Stimulated activated CD8-positive, alpha-beta memory T cell treated with anti-CD3 and anti-CD28 coated beads, Interleukin-7, amount 100 ng/mL, for 48 hours (primary cell): Measurements from ENCODE around the gene AK9.
A peak's percentile ranks its signal among the peaks of the same experiment; 100 is the strongest.
"Not testable (repeated sequence)": the region's sequence is repeated elsewhere in the genome, so short reads cannot be mapped to it uniquely, and the experiment has no call there.

ENCODE experiments used
- DNase-seq, 2 donors: peaks; one replicate each; pipeline ENCODE4 v3.0.0-alpha.2; 2020; ENCODE audit warnings: low read depth in 1 of 2; ENCODE audit errors: extremely low read depth in 1 of 2

Gene AK9

DNA sequence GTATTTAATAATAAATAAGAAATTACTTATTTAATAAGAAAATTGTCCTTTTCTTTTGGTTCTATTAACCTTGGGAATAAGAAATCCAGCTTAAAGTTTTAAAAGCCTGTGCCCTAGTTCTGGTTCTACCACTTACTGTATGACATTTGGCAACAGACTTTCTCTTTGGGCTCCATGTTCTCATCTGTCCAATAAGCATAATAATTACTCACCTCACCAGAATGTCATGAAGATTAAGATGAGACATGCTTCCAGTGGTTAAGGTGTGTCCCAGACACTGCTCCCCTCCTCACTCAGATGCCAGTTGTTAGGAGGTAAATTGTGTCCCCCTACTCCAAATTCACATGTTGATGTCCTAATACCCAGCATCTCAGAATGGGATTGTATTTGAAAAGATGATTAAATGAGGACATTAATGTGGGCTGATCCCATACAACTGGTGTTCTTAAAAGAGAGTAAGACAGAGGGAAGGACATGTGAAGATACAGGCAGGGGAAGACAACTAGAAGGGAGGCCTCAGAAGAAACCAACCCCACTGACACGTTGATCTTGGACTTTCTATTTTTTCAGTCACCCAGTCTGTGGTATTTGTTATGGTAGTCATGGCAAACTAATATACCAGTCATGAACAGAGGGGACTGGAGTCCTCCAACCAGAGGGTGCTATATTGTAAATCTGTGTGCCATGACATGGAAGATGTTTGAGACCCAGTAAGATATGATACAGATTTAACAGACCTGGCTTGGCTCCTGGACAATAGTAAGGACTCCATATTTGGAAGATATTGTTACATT lies 229.1 kb downstream of the AK9 start:
- DNase-seq: no peak

DNA sequence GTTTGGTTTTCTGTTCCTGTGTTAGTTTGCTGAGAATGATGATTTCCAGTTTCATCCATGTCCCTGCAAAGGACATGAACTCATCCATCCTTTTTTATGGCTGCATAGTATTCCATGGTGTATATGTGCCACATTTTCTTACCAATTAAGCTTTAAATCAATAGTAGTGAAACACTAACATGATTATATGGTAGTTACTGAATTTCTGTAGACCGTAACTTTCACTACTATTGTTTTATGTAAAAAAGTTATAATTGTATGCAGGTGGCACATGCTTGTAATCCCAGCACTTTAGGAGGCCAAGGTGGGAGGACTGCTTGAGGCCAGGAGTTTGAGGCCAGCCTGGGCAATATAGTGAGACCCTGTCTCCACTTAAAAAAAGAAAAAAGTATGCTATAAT lies 229.8 kb downstream of the AK9 start:
- DNase-seq: not testable (repeated sequence)

DNA sequence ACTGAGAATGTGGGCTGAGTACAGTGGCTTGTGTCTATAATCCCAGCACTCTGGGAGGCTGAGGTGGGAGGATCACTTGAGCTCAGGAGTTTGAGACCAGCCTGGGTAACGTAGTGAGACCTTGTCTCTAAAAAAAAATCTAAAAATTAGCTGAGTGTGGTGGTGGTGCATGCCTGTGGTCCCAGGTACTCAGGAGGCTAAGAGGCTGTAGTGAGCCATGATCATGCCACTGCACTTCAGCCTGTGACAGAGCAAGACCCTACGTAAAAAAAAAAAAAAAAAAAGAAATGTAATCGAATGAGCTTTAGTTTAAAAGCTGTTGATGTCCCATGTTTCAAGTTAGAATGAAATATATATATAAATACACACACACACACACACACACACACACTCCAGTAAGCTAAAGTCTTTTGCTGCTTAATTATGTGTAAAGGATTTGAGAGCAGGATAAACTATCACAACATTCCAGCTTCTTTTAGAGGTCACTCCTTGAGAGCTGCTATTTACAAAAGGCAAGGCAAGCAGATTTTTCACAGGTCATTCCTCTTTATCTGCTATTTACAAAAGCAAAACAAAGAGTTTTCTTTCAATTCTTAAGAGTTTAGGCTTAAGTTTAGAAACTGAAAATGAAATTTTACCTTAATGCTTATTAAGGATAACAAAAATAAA lies 230.7 kb downstream of the AK9 start:
- DNase-seq: no peak

DNA sequence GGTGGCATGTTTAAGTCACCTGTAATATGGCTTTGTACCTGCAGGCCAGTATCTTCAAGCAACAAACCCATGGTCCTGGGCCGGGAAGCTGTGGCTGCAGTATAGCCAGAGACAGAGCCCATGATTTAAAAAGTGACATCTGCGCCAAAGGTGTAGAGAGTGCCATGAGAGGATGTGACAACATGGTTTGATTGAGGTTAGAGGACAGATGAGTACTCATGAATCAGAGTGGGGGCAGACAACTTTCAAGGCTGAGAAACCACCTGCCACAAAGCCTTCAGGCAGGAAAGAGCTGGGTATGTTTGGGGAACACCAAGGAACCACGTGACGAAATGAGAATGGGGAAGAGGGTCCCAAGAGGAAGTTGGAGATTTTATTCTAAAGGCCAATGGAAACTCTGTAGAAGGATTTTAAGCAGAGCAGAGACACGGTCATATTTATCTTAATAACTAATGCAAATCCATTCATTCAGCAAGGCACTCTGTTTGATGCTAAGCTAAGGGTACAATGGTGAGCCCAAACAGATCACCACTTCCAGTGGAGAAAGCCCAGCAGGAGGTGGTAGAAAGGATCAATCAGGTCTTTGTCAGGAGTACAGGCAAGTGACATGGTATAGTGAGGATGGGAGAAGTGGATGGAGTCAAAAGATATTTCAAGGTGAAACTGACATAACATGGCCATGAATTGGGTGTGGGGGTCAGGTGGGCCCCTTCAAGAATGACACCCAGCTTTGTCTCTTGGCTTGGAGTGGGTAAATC lies 232.0 kb downstream of the AK9 start:
- DNase-seq: no peak

DNA sequence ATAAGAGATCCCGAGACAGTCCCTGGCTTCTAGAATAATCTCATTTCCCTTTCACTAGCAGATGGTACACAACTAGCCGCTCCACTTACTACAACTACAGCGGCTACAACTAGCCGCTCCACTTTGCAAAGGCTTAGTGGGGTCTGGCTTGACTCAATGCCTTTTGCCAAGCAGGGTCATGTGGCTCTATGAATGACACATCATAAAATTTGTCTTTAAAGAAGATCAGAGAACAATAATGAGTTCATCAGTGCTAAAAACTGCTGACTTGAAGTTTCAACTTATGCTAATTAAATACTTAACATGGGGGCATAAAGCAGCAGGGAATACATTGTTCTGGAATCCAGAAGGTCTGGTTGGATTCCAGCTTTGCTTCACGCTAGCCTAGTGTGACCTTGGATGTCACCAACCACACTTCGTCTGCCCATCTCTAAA lies 233.4 kb downstream of the AK9 start:
- no peak for DNase-seq

DNA sequence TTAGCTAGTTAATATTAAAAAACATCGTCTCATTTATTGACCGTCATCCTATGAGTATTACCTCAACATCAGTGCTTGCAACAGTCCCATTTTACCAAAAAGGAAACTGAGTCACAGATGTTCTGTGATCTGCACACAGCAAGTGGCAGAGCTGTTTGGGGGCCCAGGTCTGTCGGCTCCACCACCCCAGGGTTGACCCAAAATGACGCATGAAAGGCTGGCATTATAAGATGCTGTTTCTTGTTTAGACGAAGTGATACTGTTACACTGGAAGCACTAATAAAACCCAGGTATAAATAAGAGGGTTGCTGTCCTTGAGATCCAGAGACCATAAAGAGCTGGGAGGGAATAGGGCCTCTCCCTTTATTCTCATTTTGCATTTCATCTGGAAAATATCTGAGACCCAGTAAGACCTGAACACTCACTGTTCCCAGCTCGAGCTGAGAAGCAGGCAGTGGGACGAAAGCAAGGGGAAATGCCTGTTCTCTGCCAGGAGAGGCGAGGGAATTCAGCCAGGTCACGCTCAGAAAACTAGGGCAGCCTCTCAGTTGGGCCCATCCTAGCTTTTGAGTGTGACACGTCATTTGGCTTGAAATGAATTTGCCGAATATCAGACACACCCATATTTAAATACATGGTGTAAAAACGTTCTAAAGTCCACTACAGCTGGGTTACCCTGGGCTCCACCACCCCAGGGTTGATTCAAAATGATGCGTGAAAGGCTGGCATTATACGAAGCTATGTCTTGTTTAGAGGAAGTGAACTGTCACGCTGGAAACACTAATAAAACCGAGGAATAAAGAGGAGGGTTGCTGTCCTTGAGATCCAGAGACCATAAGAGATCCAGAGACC lies 234.1 kb downstream of the AK9 start:
- DNase-seq: no peak

DNA sequence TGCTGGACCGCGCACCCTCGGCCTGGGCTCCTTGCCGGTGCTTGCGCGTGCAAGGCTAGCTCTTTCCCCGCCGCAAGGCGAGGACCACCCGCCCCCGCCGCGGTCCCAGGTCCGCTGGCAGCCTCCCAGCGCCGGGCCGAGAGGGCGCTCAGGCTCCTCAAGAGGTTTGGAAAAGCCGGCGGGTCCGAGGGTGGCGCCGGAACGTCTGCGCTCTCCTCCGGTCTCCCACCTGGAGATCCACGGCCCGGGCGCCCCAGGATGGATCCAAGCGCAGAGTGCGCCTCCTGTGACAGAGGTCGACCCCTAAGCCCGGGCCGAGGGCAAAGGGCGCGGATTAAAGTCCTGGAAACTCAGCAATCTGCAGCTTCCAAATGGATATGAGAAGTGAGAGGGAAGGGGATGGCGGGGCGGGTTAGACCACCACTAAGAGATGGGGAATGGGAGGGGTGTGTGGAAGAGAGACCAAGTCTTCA lies 234.9 kb downstream of the AK9 start:
- no peak for DNase-seq

DNA sequence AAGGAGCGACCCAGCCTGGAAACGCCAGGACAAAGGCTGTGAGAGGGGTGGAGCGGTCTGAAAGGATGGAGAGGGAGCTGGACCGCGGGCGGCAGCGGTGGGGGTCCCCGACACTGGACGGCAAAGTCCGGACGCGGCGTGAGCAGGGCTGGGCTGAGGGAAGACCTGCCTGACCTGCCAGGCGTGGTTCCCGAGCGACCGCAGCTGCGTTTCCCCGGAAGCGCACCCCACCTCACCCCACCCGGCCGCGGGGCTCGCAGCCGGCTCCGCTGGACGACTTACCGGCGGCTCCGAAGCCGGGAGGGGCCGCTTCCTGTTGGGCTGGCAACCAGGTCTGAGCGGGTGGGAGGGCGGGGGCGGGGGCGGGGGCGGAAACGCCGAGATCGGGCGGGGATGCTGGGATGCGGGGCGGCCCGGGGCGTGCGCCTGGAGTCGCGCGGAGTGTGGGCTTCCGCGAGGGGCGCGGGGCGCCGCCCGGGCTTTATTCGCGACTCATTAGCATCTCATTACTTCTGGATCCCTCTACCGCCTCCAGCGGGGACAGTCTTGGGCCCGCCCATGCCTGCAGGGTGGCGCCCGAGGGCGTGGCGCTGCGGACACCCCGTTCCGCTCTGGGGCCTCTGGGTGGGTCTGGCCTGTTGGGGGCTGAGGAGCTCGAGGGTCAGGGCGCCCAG lies 235.4 kb downstream of the AK9 start, which contains the start of gene MICAL1:
MICAL1 (minus strand) TSS at position 336 of the 674 bp plus-strand sequence. CDS start 1,576 bp downstream, outside the sequence.
- DNase-seq: peak in 1 of 2 donors; percentile 58

DNA sequence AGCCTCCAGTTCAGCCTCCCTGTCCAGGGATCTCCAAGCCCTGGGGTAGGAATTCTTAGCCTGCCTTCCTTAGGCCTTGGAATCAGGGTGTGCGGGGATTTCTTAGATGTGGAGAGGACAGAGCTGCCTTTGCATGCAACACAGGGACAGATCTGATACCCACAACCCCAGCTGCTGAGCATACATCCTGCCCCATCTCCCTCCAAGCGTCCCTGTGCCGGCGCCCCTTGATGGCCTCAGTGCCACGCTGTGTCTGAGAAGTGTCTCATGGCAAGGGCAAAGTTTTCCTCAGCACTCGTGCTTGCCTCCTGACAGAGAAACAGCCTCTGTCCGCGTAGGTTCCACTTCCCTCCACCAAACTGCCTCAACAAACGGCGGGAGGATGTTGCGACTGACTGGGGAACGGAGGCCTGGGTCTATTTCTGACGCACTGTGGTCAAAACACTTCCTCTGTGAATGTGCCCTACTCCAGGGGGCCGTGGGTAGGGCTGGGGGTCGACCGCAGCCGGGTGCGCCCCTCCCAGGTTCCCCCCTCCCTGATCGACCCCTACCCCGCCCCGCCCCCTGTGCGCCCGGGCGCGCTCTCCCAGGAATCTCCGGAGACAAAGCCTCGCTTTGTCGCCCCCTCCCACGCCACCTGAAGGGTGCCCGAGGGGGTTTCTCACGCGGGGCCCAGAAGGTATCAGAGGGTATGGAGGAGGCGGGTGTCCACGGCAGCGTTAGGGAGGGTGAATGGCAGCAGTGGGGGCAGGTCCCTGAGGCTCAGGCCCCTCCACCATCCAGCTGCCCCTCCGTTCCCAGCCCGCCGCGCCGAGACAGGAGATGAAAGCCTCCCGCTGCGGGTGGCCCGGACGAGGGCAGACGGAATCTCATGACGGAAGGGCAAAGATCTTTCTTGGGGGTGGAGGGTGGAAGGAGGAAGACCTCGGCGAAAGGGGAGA lies 236.2 kb downstream of the AK9 start:
- peak in 1 of 2 donors; percentile 48 for DNase-seq

DNA sequence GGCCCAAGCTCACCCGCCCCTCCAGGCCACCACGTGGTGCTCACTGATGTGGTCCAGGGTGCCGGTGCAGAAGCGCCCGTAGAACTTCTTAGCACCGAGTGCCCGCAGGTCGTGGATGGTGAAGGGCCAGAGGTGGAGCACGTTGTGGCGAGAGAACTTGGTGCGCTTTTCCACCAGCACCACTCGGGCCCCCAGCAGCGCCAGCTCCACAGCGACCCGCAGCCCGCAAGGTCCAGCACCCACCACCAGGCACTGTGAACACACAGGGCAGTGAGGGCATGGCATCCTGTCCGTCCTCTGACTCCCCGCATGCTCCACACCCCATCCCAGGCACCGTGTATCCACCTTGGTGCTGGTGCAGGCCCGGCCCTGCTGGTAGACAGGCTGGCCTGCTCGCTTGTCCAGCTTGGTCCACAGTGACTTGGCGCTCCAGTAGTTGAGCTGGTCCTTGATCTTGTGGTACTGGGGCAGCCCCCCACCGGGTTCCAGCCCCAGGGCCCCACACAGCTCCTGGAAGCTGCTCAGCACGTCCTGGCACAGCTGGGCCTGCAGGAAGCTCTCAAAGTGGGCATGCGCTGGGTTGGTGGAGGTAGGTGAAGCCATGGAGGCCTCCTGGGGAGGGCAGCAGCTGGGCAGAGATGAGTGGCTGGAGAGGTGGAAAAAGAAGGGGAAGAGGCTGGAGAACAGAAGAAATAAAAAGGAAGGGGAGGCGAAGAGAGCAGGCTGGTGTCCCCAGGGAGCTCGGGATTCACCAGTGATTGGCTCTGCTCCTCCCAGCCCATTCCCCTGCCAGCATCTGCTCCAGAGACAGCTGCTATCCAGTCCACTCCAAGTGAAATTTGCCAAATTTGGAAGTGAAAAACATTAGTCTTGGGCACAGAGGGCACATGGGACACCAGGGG lies 237.2 kb downstream of the AK9 start:
- DNase-seq: no peak

DNA sequence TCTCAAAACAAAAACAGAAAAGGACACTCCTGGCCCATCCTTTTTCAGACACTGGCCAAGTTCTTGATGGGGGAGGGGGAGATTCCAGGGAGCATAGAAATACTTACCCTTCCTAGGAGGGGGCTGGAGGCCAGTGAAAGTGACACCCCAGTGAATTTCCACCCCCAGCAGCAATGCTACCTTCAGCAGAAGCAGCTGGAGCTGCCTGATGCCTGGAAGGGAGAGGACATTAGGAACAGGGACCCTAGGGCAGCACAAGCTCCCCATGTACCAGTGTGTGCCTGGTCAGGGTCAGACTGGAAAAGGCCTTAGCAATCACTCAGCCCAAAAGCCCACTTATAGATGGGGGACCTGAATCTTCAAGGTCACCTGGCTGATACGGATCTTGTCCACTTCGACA lies 237.8 kb downstream of the AK9 start:
- no peak for DNase-seq

DNA sequence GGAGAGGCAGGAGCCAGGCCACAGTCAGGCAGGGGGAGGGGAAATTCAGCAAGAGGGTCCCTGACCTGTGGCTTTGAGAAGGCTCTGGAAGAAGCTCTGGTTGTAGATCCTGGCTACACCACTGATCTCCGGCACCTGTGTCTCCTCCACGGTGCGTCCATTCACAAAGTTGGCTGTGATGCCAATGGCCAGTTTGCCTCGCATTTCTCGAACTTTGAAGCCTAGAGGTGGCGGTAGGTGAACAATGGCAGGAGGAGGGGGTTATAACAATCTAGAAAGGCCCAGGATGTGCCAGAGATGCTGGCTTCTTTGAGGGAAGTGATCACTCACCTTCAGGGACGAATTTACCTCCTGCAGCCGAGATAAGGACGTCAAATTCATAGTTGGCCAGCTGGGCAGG lies 238.8 kb downstream of the AK9 start:
- no peak for DNase-seq

DNA sequence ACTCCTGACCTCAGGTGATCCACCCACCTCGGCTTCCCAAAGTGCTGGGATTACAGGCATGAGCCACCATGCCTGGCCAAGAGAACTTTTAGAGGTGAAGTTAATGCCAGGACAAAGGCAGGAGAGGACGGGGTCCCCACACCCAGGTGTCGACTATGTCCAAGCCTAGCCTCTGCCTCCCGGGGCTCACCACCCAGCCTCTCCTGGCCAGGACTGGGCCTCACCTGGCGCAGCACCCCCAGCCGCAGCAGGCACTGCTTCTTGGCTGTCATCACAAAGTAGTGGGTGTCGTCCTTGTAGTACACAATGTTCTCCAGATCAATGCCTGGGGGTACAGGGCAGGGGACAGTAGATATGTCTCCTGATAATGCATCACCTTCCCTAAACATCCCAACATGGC lies 239.6 kb downstream of the AK9 start:
- no peak for DNase-seq

DNA sequence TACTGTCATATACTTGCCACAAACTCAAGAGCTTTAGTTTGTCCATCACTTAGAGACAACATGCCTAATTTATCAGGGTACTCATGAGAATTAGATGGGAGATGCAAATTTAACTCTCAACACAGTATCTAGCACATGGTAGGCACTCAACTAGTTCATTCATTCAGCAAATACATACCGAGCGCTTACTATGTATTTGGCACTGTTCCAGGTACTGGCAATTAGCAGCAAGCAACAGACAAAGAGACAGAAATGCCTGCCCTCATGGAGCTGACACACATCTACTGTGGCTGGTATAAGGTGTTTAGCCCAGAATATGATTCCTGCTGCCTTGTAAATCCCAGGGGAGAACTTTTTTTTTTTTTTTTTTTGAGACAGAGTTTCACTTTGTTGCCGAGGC lies 240.2 kb downstream of the AK9 start:
- no peak for DNase-seq

DNA sequence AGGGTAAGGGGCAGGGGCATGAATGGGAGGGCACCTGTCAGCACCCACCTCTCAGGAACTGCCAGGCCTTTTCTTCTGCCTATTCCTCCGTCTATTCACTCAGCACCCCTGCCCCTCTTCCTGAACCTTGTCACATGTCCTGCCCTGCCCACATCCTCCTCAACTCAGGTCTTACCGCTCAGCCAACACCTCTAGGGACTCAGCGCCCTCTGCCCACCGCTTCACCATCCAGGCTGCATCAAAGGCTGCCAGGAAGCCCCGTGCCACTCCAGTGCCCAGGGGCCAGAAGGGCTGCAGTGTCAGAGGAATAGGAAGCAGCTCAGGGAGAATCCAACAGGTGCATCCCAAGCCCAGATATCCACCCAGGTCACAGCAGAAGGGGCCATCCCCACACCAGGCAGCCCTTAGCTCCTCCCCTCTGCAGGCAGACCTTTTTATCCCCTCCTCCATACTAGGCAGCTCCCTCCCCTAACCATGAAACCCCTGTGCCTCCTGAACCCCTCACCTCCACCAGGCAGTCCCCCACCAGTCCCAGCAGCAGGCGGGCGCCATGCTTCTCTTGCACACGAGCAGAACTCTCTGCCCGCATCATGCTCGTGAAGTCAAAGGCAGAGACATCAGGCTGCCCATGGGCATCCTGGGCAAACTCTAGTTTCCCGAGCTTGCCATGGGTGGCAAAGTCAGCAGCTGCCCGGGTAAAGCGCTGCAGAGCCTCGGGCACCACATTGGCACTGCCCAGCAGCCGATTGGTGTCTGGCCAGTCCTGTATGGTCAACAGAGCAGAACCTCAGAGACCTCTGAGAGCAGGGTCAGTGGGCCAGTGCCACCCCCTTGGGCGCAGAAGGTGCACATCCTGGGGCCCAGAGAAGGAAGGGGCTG lies 241.0 kb downstream of the AK9 start:
- no peak for DNase-seq

DNA sequence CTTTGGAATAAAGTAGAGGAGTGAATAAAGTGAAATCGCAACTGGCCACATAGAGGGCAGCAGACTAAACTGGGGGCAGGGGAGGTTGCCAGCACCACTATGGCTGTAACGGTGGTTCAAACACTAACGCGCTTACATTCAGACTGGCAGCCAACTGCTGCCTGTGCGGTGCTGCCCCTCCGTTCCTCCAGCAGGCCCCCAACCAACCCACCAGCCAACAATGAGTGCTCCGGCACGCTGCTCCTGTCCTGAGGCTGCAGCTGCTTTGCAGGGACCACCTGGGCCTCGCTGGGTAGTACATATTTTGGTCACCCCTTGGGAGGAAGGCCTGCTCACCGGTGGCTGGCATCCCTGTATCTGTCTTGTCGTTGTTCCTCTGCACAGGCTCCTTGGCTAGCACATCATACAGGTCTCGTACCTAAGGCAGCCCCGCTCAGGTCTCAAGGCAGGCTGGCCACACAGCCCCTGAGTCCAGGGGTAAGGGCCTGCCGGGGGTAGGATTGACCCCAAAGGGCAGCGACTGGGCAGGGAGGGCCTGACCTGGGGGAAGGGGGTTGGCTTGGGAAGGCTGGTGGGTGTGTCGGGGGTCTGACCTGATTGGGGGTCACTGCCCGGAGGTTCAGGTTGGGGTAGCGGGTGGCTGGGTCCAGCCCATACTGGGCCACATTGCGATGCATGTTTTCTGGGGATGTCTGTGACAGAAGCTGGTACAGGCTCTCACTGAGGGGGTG lies 241.8 kb downstream of the AK9 start:
- no peak for DNase-seq
